ENCODE data around the gene PFKM.
A peak's percentile ranks its signal among the peaks of the same experiment; 100 is the strongest.

Gene PFKM

DNA sequence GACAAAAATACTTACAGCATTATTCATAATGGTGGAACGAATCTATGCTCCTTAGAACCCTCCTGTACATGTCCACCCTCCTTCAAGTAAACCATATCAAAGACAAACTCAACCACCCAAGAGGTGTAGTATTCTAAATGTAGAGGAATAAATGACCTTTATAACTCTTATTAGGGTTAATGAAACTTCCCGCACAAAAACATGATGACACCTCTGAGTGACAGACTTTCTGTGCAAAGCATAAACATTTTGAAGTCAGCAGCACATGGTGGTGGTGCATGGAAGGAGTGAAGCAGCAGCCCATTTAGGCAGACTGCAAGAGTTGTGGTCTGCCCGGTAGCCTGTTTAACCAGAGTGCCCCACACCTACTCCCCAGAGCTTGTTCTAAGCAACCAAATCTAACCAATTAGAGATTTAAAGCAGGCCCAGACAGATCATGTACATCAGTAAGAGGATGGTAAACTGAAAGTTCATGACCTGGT lies 38.8 kb downstream of the PFKM start:
- no peak for DNase-seq

GRCh38 chr12:48160046-48160445 lies 40.9 kb downstream of the PFKM start:
- no peak for DNase-seq

DNA sequence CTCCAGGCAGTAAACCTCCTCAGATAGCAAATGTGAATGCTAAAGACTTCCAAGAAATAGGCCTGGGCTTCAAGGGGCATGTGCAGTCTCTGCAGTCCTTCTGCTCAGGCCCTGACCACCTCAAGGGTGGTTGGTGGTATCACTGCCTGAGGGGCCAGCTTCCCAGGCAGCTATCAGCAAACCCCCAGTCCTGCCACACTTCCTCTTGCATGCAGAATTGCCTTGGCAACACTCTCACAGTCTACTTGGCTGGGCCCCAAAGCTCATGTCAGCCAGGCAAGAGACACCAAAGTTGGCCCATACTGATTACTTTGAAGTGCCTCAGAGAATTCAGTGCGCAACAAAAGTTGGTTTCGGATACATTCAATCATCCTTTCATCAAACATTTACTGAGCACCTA lies 41.6 kb downstream of the PFKM start:
- DNase-seq, result no peak

DNA sequence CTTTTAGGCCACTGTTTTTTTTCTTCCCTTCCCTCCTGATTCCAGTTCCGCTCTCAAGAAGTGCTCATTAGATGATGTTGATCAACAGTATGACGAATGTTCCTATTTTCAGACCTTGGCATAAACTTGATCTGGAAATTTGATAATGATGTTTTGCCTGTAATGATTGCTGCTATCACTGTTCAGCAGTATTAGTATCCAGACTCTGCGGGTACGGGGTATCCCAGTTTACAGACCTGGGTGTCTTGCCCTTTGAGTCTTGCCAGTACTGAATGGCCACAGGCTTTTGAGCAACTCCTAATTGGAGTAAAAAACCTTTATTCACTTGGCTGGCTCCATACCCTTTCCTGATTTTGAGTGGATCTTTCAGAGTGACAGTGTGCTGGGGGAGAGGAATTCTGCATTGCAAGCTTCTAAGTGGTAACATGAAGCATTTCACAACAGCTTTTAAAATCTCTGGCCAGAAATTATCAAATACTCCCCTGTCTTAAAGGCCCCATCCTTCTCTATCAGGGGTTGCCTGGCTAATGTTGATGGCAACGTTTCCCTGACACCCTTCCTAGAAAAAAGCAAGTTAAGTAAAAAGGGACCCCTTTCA lies 44.1 kb downstream of the PFKM start:
- DNase-seq, result no peak

GRCh38 chr12:48164451-48164850 lies 45.3 kb downstream of the PFKM start:
- no peak for DNase-seq

GRCh38 chr12:48165089-48165981 lies 46.2 kb downstream of the PFKM start:
- no peak for DNase-seq

DNA sequence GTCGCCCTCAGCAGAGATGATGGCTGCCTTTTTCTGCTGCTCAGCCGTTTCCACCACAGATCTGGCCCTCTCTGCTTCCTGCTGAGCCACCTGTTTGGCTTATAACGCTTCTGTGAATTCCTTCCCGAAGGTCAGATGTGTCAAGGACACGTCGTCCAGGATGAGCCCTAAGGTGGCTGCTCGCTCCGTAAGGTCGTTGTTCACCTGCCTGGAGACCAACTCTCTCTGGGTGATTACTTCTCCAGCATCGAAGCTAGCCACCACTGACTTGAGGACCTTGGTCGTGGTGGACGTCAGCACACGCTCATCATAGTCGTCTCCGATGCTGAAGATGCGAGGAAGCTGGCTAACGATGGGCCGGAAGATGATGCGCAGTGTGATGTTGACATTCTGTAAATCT lies 49.8 kb downstream of the PFKM start:
- no peak for DNase-seq

DNA sequence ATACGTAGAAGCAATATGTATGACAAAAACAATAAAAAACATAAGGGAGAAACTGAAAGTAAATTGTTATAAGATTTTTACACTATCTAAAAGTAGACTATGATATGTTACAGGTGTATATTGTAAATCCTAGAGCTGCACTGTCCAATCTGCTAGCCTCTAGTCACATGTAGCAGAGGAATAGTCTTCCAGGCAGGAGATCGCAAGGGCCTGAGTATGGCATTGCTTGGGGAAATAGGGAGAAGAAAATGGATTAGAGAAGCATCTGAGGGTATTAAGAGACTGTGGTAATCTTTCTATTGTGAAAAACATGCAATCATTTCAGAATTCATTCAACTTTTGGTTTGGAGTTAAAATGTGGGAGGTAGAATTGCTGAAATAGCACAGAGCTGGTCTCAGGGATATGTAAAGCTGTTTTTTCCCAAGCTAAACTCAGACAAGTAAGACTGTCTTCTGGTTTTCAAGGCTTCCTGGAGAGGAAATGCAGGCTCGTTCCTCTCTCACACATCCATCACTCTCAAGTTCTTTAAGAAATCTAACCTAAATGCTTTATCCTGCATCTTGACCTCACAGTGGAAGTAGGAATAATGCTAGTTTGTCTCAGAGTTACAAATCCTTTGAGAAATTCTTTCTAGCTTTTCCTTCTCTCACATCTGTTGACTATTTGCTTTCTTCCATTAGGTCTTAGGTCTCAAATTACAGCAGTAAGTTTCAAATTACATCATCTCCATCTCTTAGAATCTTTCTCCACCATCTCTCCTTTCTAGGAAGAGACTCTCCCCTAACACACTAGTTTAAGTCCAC lies 56.7 kb downstream of the PFKM start:
- no peak for DNase-seq

DNA sequence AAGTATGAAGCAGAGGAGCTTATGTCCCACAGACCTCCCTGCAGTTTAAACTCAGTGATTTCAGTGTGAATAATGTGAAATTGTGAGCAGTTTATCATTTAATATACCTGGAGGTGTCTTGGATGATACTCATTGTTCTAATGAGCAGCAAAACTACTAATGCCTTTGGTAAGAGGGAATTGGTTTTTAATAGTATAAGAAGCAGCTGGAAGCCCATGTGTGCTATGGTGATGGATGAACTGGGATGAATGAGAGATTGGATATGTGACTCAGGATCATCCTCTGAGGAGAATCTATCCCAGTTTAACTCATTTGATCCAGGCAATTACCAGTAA lies 57.2 kb downstream of the PFKM start:
- DNase-seq, result no peak

- no peak for DNase-seq
These were observed 58.8 kb downstream of the PFKM start for GRCh38 chr12:48177982-48178381.

DNA sequence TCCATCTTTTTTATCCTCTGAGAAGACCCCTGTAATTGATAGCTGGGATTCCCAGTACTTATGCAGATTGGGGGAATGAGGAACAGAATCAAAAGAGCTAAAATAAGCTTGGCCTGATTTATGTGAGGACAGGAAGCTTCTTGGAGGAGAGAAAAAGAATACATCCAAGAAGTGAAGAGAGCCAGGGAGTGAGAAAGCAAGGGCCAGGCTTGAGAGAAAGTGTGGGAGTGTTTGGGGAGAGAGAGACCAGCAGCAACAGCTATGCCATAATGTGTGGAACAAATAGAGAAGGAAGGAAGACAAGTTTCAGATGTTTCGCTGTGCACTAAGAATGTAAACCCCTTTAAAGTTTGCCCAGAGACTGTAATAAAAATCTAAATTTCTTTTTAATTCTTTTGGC lies 60.3 kb downstream of the PFKM start:
- DNase-seq, result no peak

DNA sequence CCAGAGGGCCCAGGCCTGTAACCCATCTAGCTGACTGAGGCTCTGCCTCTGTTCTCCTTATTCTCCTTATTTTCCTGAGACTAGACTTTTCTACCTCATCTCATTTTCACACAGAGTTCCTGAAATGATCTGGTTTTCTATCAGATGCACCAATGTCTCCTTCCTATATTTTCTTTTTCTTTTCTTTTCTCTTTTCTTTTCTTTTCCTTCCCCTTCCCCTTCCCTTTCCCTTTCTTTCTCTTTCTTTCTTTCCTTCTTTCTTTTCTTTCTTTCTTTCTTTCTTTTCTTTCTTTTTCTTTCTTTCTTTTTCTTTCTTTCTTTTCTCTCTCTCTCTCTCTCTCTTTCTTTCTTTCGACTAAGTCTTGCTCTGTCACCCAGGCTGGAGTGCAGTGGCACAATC lies 61.3 kb downstream of the PFKM start:
- DNase-seq, result no peak

DNA sequence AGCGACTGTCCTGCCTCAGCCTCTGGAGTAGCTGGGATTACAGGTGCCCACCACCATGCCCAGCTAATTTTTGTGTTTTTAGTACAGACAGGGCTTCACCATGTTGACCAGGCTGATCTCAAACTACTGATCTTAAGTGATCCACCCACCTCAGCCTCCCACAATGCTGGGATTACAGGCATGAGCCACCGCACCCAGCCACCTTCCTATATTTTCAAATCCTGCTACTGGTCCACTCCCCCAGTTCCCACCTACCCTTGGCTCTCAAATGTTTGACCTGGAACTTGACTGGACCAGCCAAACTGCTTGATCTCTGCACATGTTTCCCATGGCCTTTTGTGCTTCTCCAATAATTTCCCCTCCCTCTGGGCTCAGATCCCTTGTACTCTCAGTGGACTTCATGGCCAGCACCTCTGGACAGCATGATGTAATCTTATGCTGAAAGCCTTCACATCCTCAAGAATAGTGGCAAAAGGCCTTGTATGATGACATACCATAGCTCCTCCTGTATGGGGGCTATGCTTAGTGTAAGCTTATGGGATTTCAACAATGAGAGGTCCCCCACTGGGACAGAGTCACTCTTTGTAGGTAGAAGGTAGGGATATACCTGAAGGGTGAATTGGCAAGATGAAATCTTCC lies 61.8 kb downstream of the PFKM start:
- DNase-seq, result no peak

- no peak for DNase-seq
These were observed 63.5 kb downstream of the PFKM start for GRCh38 chr12:48182631-48183030.

DNA sequence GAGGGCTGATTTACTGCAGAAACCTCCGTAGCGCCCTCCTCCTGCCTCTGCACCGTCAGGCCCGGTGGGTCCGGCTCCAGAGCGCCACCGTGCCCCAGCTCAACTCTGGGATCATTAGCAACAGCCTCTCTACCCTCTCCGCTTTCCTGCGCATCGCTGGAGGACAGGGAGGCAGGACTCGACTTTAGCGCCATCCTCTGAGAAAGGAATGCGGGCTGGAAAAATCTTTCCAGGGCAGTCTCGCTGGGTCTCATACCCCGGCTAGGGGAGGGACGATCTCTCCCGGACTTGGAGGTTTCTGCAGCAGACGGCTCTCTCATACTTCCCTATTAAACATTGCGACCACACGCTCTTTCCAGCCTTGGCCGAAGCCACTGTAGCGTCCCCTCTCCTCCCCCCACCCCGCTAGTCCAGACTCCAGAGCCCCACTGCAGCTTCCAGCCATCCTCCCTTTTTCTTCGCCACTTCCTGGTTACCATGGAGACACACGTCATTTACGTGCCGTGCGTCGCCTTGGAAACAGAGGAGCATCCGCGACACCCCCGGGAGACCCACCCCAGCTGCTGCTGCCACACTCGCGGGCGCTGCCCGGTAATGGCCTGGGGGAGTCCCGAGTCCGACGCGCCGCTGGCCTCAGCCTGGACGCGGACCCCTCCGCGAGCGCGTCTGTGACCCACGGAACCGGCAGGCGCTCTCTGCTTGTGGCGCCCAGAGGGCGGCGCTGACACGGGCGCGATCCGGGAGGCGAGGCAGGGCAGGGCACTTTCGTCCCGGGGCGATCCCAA lies 64.1 kb downstream of the PFKM start, which contains the start of gene CCDC184:
Gene CCDC184, plus strand, starts transcription at position 554 of the 785 bp plus-strand sequence. CDS start 479 bp downstream, outside the sequence.
- DNase-seq, result peak; percentile 64

DNA sequence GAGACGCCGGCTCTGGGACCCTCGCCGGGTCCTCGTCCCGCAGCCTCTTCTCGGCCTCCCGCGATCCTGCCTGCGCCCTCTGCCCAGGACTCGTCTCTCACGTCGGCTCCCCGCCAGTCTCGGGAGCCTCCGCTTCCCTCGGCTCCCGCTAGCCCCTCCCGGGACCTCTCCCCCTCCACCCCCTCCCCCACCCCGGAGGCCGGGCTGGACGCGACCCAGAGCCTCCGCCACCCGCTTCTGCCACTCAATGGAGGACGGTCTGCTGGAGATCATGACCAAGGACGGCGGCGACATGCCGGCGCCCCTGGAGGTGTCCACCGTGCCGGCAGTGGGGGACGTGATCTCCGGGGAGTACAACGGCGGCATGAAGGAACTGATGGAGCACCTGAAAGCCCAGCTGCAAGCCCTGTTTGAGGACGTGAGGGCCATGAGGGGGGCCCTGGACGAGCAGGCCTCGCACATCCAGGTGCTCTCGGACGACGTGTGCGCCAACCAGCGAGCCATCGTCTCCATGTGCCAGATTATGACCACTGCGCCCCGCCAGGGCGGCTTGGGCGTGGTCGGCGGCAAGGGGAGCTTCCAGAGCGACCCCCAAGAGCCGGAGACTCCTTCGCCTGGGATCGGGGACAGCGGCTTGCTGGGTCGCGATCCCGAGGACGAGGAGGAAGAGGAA lies 64.8 kb downstream of the PFKM start:
- no peak for DNase-seq

DNA sequence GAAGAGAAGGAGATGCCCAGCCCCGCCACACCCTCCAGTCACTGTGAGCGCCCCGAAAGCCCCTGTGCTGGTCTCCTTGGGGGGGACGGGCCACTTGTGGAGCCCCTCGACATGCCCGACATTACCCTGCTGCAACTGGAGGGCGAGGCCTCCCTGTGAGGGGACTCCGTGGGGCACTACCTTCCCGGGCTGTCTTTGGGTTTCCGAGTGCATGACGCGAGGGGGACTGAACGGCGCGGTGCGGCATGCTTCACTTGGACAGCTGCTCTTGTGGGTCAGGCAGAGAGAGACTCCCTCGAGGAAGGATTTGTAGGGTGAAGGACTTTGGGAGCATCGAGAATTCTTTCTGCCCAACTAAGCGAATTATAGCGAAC lies 65.4 kb downstream of the PFKM start:
- no peak for DNase-seq

DNA sequence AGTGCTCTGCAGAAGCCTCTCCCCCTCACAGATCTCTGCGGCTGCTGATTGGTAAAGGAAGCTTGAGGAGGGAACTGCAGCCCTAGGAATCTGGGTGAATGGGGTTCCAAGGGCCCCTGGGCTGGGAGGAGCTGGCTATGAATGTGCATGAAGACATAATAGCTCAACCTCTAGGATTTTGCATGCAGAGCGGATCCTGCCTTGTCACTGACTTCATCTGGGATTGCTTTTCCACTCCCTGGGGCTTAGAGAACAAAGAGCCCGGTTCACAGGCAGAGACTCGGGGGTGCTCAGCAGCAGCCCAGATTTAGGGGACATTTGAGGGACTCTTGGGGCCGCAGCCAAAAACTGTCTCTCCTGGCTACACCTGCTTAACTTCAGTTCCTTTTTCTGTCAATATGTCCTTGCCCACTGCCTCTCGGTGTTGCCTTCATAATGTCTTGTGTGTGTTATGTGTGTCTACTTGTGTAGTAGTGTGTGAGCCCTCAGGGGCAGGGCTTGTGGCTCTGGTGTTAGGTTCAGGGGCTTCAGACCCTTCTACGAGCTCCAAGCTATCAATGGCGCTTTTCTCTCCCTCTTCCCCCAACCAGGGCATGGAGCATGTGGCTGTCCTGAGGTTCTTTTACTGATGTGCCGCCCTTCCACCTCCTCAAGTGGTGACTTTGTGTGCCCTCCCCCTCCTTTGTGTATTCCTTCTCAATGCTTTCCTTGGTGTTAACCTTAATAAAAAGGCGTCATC lies 66.2 kb downstream of the PFKM start:
- no peak for DNase-seq

- no peak for DNase-seq
These were observed 68.9 kb downstream of the PFKM start for GRCh38 chr12:48187916-48188695.
